ENCODE data around the gene MATN1.

DNA sequence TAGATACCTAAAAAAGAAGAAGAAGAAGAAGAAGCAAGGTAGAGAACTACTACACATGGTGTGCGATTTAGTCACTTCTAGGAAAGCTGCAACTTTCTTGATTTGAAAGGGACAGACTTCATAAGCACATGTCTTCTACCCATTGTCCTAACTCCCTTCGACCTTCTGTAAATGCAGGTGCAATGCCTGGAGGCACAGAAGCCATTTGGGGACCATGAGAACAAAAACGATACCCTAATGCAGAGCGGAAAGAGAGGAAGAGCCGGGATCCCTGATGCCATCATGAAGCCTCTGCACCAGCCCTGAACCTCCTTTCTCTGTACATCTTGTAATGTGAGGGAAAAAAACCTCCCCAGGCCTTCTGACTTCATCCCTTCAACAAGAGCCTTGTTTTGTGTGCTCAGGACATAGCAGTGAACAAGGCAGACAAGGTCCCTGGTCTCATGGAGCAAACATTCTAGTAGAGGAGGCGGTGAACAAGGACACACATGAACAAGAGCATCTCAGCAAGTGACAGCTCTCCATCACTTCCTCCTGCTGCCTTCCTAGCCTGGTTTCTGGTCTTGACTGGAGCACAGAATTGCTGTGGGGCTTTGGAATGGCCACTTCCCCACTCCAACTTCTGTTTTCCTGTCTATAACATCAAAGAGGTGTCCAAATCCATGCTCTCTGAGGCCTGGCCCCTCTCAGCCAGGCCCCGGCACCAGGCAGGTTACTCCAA, 39.7 kb upstream of the MATN1 start:
- TF ChIP-seq, protein P1, sequence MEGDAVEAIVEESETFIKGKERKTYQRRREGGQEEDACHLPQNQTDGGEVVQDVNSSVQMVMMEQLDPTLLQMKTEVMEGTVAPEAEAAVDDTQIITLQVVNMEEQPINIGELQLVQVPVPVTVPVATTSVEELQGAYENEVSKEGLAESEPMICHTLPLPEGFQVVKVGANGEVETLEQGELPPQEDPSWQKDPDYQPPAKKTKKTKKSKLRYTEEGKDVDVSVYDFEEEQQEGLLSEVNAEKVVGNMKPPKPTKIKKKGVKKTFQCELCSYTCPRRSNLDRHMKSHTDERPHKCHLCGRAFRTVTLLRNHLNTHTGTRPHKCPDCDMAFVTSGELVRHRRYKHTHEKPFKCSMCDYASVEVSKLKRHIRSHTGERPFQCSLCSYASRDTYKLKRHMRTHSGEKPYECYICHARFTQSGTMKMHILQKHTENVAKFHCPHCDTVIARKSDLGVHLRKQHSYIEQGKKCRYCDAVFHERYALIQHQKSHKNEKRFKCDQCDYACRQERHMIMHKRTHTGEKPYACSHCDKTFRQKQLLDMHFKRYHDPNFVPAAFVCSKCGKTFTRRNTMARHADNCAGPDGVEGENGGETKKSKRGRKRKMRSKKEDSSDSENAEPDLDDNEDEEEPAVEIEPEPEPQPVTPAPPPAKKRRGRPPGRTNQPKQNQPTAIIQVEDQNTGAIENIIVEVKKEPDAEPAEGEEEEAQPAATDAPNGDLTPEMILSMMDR (IDR thresholded peaks at IDR 0.05): no peak
- no peak for TF ChIP-seq POLR2A (IDR thresholded peaks at IDR 0.05)

All from Peyer's patch (tissue), 4 donors.